ENCODE measurements around the gene OGG1.

Gene OGG1

GRCh38 chr3:9718118-9718517 is 31.6 kb upstream of the OGG1 start:
- TF ChIP-seq REST (IDR thresholded peaks at IDR 0.05; ENCODE audit: insufficient read depth in 1 of 2, low read depth in 2 of 2, low read length in 2 of 2): no peak
- no peak for TF ChIP-seq SIN3A (IDR thresholded peaks at IDR 0.05; ENCODE audit: borderline replicate concordance, insufficient read depth, low read length)
- no peak for TF ChIP-seq TAF1 (IDR thresholded peaks at IDR 0.05; ENCODE audit: borderline replicate concordance, insufficient read depth, low read length)
- TF ChIP-seq POLR2AphosphoS5 (IDR thresholded peaks at IDR 0.05; ENCODE audit: low read depth, low read length): no peak
- no peak for TF ChIP-seq FOXP2 (optimal IDR thresholded peaks at IDR 0.05; ENCODE audit: borderline replicate concordance, extremely low read depth, extremely low read length, insufficient read depth)

GRCh38 chr3:9721015-9721699 is 28.6 kb upstream of the OGG1 start:
- no peak for TF ChIP-seq FOXP2 (optimal IDR thresholded peaks at IDR 0.05; ENCODE audit: borderline replicate concordance, extremely low read depth, extremely low read length, insufficient read depth)
- no peak for TF ChIP-seq POLR2AphosphoS5 (IDR thresholded peaks at IDR 0.05; ENCODE audit: low read depth, low read length)
- TF ChIP-seq TAF1 (IDR thresholded peaks at IDR 0.05; ENCODE audit: borderline replicate concordance, insufficient read depth, low read length): no peak
- no peak for TF ChIP-seq SIN3A (IDR thresholded peaks at IDR 0.05; ENCODE audit: borderline replicate concordance, insufficient read depth, low read length)
- TF ChIP-seq REST (IDR thresholded peaks at IDR 0.05; ENCODE audit: insufficient read depth in 1 of 2, low read depth in 2 of 2, low read length in 2 of 2): no peak

GRCh38 chr3:9721700-9722060 is 28.1 kb upstream of the OGG1 start:
- no peak for TF ChIP-seq FOXP2 (optimal IDR thresholded peaks at IDR 0.05; ENCODE audit: borderline replicate concordance, extremely low read depth, extremely low read length, insufficient read depth)
- TF ChIP-seq TAF1 (IDR thresholded peaks at IDR 0.05; ENCODE audit: borderline replicate concordance, insufficient read depth, low read length): no peak
- TF ChIP-seq SIN3A (IDR thresholded peaks at IDR 0.05; ENCODE audit: borderline replicate concordance, insufficient read depth, low read length): no peak
- no peak for TF ChIP-seq REST (IDR thresholded peaks at IDR 0.05; ENCODE audit: insufficient read depth in 1 of 2, low read depth in 2 of 2, low read length in 2 of 2)
- TF ChIP-seq POLR2AphosphoS5 (IDR thresholded peaks at IDR 0.05; ENCODE audit: low read depth, low read length): no peak

- TF ChIP-seq SIN3A (IDR thresholded peaks at IDR 0.05; ENCODE audit: borderline replicate concordance, insufficient read depth, low read length) (no peak), TAF1 (IDR thresholded peaks at IDR 0.05; ENCODE audit: borderline replicate concordance, insufficient read depth, low read length) (no peak), POLR2AphosphoS5 (IDR thresholded peaks at IDR 0.05; ENCODE audit: low read depth, low read length) (no peak), REST (IDR thresholded peaks at IDR 0.05; ENCODE audit: insufficient read depth in 1 of 2, low read depth in 2 of 2, low read length in 2 of 2) (no peak), FOXP2 (optimal IDR thresholded peaks at IDR 0.05; ENCODE audit: borderline replicate concordance, extremely low read depth, extremely low read length, insufficient read depth) (no peak)
These were observed 23.8 kb upstream of the OGG1 start for GRCh38 chr3:9725775-9726515.
